ENCODE data around the gene UBXN4. TPM values are rescaled to one million over a fixed set of nuclear protein-coding genes. Genes with fewer than 3 reads are reported as not detected.
A peak's percentile ranks its signal among the peaks of the same experiment; 100 is the strongest.

Gene UBXN4
- total and polyA plus RNA-seq, 8 donors = 33.6 to 80.2 (median 67.2) TPM

GRCh38 chr2:135820003-135820618, 78.5 kb downstream of the UBXN4 start:
- 62 to 70% methylated on average over 9 of the region's 9 CpGs for WGBS, 2 donors

GRCh38 chr2:135821190-135821589, 79.5 kb downstream of the UBXN4 start:
- intact Hi-C loops (cut with DNase I) = no loop called here
- no peaks in the 10 kb centered on the region for H3K9me3 ChIP-seq
- no peaks in the 10 kb centered on the region for H3K36me3 ChIP-seq
- TF ChIP-seq CTCF (IDR thresholded peaks at IDR 0.05) = no peak
- WGBS, 2 donors = 87 to 92% methylated on average over 2 of the region's 2 CpGs
- FAIRE-seq = no peak
- no peak for ATAC-seq
- H3K27ac ChIP-seq = no peak overlapping the region
- no peak overlapping the region for H3K4me3 ChIP-seq
- no peaks in the 10 kb centered on the region for H3K4me1 ChIP-seq
- DNase-seq = no peak
- H3K27me3 ChIP-seq = no peaks in the 10 kb centered on the region

More at GRCh38 chr2:135820003-135820618, 78.5 kb downstream of the UBXN4 start:
- intact Hi-C loops (cut with DNase I) = no loop called here
- Histone ChIP-seq H3K9me3 (no peaks in the 10 kb centered on the region), H3K27ac (no peak overlapping the region), H3K27me3 (no peaks in the 10 kb centered on the region), H3K4me1 (no peaks in the 10 kb centered on the region), H3K4me3 (no peak overlapping the region), H3K36me3 (no peaks in the 10 kb centered on the region)
- ATAC-seq = no peak
- DNase-seq = no peak
- FAIRE-seq = no peak
- TF ChIP-seq CTCF (IDR thresholded peaks at IDR 0.05) = no peak

GRCh38 chr2:135822855-135823254, 81.2 kb downstream of the UBXN4 start:
- intact Hi-C loops (cut with DNase I) = no loop called here
- Histone ChIP-seq H3K27ac (no peak overlapping the region), H3K9me3 (no peaks in the 10 kb centered on the region), H3K27me3 (no peaks in the 10 kb centered on the region), H3K36me3 (no peaks in the 10 kb centered on the region), H3K4me1 (no peaks in the 10 kb centered on the region), H3K4me3 (no peak overlapping the region)
- ATAC-seq = no peak
- TF ChIP-seq CTCF (IDR thresholded peaks at IDR 0.05) = no peak
- no peak for FAIRE-seq
- 84 to 92% methylated on average over 1 of the region's 1 CpG for WGBS, 2 donors
- no peak for DNase-seq

- H3K27ac ChIP-seq = no peak overlapping the region
- no peak for DNase-seq
- intact Hi-C loops (cut with DNase I) = no loop called here
- ATAC-seq = no peak
- H3K36me3 ChIP-seq = no peaks in the 10 kb centered on the region
- H3K9me3 ChIP-seq = no peaks in the 10 kb centered on the region
- no peaks in the 10 kb centered on the region for H3K4me1 ChIP-seq
- FAIRE-seq = no peak
- no peak overlapping the region for H3K4me3 ChIP-seq
- 79 to 86% methylated on average over 9 of the region's 9 CpGs for WGBS, 2 donors
- no peak for TF ChIP-seq CTCF (IDR thresholded peaks at IDR 0.05)
- H3K27me3 ChIP-seq = no peaks in the 10 kb centered on the region
These were observed 83.5 kb downstream of the UBXN4 start for GRCh38 chr2:135825131-135825530.

- FAIRE-seq (no peak), DNase-seq (peak in 1 of 6 donors; percentile 30), ATAC-seq (no peak)
- H3K27me3 ChIP-seq = no peaks in the 10 kb centered on the region
- intact Hi-C loops (cut with DNase I) = no loop called here
- no peak overlapping the region for H3K4me3 ChIP-seq
- H3K4me1 ChIP-seq = no peaks in the 10 kb centered on the region
- no peaks in the 10 kb centered on the region for H3K9me3 ChIP-seq
- H3K27ac ChIP-seq = no peak overlapping the region
- H3K36me3 ChIP-seq = no peaks in the 10 kb centered on the region
- no peak for TF ChIP-seq CTCF (IDR thresholded peaks at IDR 0.05)
- 41 to 45% methylated on average over 11 of the region's 11 CpGs for WGBS, 2 donors
These were observed 84.0 kb downstream of the UBXN4 start for GRCh38 chr2:135825550-135826176.
